Measurements from ENCODE around the gene A1BG.

DNA sequence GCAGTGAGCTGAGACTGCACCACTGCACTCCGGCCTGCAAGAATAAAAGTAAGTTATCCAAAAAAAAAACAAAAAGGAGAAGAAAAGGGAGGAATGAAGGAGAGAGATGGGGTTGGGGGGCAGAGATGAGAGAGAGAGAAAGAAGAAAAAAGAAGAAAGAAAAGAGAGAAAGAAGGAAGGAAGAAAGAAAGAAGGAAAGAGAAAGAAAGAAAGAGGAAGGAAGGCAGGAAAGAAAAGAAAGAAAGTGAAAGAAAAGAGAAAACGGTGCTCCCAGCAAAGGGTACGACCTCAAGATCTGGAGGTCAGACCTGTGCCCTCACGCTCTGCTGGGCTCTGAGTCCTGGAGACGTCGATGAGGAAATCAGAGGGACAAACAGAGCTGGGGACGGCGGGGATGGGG is 3.7 kb downstream of the A1BG start:
- TF ChIP-seq EZH2 (IDR thresholded peaks at IDR 0.05), result no peak
- no peak for TF ChIP-seq POLR2AphosphoS5 (IDR thresholded peaks at IDR 0.05; ENCODE audit: borderline replicate concordance, low read depth, low read length)

Data from SK-N-MC (cell line).